Measurements from ENCODE around the gene RIPOR3.
A peak's percentile ranks its signal among the peaks of the same experiment; 100 is the strongest.
"Not testable (repeated sequence)": the region's sequence is repeated elsewhere in the genome, so short reads cannot be mapped to it uniquely, and the experiment has no call there.

The RIPOR3 gene

GRCh38 chr20:50601511-50602431 is 89.6 kb downstream of the RIPOR3 start:
- no peak for DNase-seq

GRCh38 chr20:50600281-50600895 is 91.0 kb downstream of the RIPOR3 start:
- no peak for DNase-seq

- DNase-seq: not testable (repeated sequence)
Measured at GRCh38 chr20:50598768-50599167, 92.6 kb downstream of the RIPOR3 start.

- DNase-seq: no peak
Measured at GRCh38 chr20:50598074-50598473, 93.3 kb downstream of the RIPOR3 start.

DNA sequence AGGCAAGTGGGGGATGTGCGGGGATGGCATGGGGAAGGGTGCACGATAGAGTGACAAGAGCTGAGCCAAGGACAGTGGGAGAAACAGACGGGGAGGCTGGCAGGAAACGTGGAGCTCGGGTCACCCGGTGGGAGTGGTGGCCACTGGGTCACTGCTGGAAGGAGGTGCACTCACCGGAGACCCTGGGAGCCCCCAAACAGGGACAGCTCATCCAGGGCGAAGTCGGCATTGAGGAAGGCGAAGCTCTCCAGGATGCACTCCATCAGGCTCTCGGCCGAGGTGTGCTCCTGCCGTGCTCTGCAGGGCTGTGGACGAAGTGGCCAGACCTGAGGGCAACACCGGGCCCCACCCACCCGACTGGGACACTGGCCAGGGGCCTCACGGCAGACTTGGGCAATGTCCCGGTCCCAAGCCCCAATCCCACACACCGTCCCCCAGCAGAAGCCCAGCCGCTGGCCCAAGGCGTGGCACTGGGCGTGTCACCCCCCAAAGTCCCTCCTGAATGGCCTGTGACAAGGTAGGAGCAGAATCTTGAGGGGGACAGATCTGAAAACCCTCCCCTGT is 93.9 kb downstream of the RIPOR3 start:
- DNase-seq: no peak

GRCh38 chr20:50596694-50597021 is 94.7 kb downstream of the RIPOR3 start:
- DNase-seq: no peak

DNA sequence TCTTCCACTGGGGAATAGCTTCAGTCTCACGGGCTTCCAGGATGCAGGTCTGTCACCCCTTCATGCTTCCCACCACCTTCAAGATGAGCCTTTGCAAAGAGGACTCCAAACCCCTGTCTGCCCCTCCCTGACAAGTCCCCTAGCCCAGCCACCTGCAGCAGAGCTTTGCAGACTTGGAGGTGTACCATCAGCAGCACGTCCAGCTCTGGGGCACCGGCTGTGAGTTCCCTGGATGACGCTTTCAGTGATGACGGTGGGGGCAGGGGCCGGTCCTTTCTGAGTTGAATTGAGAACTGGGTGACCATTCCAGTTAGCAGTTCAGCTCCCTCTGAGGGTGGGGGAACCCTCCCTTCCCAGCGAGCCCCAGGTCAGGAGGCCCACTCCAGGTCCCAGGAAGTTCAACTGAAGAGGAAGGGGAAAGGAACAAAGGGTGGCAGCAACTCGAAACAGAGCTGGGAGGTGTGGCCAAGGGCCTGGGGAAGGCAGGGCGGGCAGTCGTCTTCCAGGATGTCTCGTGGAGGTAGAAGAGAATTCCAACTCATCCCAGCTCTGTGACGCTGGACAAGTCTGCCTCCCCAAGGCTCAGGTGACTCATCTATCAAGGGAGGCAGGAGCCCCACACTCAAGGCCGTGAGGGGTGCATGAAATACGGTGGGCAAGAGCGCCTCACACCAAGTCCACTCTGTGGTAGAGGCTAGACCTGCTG is 95.2 kb downstream of the RIPOR3 start:
- no peak for DNase-seq

DNA sequence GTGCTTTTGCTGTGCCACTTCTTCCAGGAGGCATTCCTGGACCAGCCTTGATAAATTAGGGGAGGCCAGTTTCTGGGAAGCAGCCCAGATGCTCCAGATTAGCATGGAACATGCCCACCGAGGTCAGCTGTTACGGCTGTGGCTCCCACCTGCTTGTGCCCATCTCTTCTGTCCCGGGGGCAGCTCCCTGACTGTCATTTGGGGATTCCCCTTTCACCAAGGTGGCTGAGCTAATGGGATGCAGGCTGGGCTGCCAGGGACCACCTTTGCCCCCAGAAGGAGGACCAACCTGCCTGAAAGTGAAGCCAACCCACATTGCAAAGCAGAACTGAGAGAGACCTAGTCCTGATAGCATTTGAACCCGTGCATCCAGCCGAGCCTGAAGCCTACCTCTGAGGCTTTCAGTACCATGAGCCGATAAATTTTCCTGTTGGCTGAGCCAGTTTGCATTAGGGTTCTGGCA is 95.9 kb downstream of the RIPOR3 start:
- DNase-seq: no peak

GRCh38 chr20:50594591-50595432 is 96.5 kb downstream of the RIPOR3 start:
- no peak for DNase-seq

DNA sequence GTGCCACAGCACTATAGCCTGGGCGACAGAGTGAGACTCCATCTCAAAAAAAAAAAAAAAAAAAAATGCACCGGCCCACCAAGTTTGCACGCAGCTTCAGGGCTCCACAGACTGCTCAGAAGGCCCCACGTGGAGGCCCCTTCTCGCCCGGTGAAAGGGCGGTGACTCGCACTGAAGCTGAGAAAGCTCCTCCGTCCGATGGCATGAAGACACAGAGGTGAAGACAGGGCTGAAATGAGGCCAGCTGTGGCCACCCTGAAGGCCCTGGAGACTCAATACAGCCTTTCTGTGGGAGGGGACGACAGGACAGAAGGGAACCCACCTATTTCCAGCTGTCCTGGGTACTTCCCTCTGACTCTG is 97.1 kb downstream of the RIPOR3 start:
- DNase-seq: no peak

GRCh38 chr20:50593005-50593335 is 98.4 kb downstream of the RIPOR3 start:
- DNase-seq: no peak

GRCh38 chr20:50592282-50593004 is 98.9 kb downstream of the RIPOR3 start:
- DNase-seq: no peak

DNA sequence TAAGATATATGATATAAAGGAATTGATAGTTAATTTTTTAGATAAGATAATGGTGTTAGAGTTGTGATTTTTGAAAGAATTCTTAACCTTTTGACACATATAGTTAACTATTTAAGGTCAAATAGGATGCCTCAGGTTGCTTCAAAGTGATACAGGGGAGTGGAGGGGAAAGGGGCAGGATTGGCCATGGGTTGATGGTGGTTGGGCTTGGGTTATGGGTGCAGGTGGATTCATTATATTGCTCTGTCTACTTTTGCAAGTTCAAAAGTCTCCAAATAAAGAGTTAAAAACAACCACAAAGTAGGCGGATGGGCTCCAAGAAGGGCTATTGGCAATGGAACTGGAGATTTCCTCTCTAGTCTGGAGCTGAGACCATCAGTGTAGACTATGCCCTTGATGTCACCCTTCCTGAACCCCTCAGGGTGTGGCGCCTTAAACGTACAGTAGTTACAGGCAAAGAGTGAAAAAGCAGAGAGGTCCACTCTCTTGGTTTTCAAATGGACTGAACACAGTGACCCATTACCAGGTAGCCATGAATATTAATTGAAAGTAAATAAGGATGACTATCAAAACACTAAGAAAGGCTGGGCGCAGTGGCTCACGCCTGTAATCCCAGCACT is 100.0 kb downstream of the RIPOR3 start:
- no peak for DNase-seq

GRCh38 chr20:50590348-50590664 is 101.0 kb downstream of the RIPOR3 start:
- DNase-seq: no peak

DNA sequence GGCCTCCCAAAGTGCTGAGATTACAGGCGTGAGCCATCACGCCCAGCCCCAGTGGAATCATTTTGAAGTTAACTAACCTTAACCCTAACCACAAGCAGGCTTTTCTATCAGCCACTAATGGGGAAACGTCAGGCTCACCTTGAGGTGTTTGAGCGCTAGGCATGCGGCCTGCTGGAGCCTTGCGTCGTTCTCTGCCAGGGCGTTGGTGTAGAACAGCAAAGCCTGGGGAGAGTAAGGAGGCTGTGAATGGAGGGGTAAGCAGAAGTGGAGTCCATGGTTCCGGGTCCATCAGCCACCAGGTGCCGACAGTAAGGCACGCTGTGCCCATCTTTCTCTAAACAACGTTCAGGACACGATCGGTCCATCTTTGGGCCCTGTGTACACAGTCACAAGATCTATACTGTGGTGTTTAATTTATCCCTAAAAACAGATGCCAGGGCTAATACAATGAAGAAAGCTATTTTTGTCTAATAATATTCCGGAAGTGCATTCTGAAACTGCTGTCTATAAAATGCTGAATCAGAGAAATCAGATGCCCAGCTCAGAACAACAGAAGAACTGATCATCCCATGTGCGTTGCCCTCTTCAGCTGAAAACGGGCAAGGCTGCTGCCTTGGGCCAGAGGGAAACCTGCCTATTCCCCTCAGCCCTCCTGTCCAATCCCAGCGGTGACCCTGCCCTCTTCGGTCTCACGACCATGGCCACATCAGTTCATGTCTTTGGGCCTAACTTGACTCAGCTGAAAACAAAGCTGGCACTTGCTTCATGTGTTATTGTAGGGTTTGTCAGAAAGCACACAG is 101.6 kb downstream of the RIPOR3 start:
- no peak for DNase-seq

DNA sequence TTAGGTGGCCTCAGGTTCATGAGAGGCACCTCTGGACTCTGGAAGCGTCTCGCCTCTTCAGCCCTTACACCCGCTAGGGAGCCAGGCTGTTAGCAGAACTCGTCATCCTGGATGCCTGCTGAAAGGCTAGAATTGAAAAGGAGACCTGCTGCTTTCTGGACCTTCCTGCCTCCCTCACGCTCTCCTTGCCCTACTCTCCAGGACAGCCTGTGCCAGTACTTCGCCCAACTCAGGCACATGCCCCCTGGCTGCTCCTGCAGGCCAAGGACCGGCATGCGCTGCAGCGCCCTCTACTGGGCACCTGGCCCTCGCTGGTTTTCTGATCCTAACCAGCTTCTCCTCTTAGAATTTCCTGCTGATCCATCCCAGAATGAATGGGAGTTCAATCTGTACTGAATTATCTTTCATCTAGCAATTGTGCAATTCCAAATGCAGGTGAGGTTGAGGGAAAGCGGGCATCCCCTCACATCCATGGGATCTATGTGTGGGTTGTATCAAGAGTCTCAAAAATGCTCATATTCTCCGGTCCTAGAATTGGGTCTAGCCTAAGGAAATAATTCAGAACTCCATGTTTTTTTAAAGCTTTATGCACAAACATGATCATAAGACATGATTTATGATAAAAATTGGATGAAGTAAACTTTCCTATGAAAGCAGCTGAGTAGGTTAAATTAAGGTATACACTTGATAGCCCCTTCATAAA is 103.2 kb downstream of the RIPOR3 start:
- peak; percentile 56 for DNase-seq

DNA sequence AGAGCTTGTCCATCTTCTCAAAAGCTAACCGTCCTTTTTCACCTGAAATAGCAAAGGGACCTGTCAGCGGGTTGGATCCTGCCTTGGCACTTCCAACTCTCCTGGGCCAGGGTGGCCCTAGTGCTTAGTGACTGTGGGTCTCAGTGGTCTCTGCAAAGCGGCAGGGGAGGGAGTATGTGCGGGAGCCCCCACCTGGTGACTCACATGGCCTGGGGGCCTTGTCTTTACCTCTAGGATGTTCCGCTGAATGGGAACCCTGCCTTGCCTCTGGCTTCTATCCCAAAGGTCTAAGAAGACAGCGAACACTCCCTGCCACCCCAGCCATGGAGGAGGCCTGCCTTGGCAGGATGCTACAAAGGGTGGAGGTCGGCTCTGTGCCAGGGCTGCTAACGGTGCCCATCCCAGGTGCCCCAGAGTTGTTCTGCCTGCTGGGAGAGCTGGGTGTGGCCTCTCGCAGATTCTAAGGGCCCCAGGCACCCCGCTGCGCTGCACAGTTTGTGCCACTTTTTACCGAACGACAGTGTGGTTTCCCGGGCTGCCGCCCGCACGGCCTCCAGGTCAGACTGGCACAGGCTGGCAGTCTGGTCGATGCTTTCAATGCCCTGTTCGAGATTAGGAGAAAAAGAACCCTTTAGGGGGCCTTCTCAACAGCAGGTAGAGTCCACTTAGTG is 103.9 kb downstream of the RIPOR3 start:
- no peak for DNase-seq

GRCh38 chr20:50586531-50587232 is 104.7 kb downstream of the RIPOR3 start:
- no peak for DNase-seq

GRCh38 chr20:50585678-50586077 is 105.7 kb downstream of the RIPOR3 start:
- no peak for DNase-seq
